Activated naive CD4-positive, alpha-beta T cell treated with anti-CD3 and anti-CD28 coated beads for 36 hours (primary cell): ENCODE results near the gene SLC25A11. TPM values are rescaled to one million over a fixed set of nuclear protein-coding genes. Genes with fewer than 3 reads are reported as not detected.

ENCODE experiments used
- CTCF ChIA-PET: fragments of 350-600 bp; sonication (Branson Sonifier 250); formaldehyde crosslinking; loops from one replicate; lab custom pipeline; 2021; ENCODE audit warnings: antibody characterized with exemption; lab: Charles Lee
- DNase-seq: peaks from one replicate; pipeline ENCODE4 v3.0.0-alpha.2; 2020
- H3K27ac Mint-ChIP-seq: one replicate; pipeline ENCODE4 v1.8.0; 2021; ENCODE audit warnings: mild to moderate bottlenecking, mixed read lengths
- H3K27me3 Mint-ChIP-seq: one replicate; pipeline ENCODE4 v1.8.0; 2021; ENCODE audit warnings: low read depth, mixed read lengths
- H3K36me3 Mint-ChIP-seq: one replicate; pipeline ENCODE4 v1.8.0; 2021; ENCODE audit warnings: low read depth, mixed read lengths
- H3K4me1 Mint-ChIP-seq: one replicate; pipeline ENCODE4 v1.8.0; 2021; ENCODE audit warnings: low read depth, mixed read lengths
- H3K4me3 Mint-ChIP-seq: one replicate; pipeline ENCODE4 v1.8.0; 2021; ENCODE audit warnings: mild to moderate bottlenecking, moderate library complexity, mixed read lengths
- H3K9me3 Mint-ChIP-seq: one replicate; pipeline ENCODE4 v1.8.0; 2021; ENCODE audit warnings: mixed read lengths
- intact Hi-C: fragments of 100-400 bp; cut with micrococcal nuclease; formaldehyde crosslinking; loops from one replicate; pipeline ENCODE4 v1.15.1; 2023
- total RNA-seq, 2 experiments: library from RNA; stranded (reverse); gene quantifications; one replicate each; pipeline ENCODE4 v1.2.3, GENCODE V29; 2021

The SLC25A11 gene
- 10 to 100 TPM; 63.8 to 65.2 TPM for total RNA-seq

- DNase-seq = peak; percentile 98
- Mint-ChIP-seq H3K27ac (peak within 1 kb of the TSS; percentile 99), H3K4me3 (peak within 1 kb of the TSS; percentile 94), H3K4me1 (peaks cover 56% of the 10 kb centered on the region), H3K9me3 (no peaks in the 10 kb centered on the region), H3K36me3 (peaks cover 62% of the 10 kb centered on the region), H3K27me3 (no peaks in the 10 kb centered on the region)
- CTCF ChIA-PET = interaction anchor here (0.7 to 2.8 kb wide), 6 partner anchors 12 to 150 kb away, joined by 3 to 15 read pairs (median 4); partner anchors contain the start of genes C17orf107 and SPAG7
- intact Hi-C loops = loop anchor here (1.0 to 10.0 kb wide), 11 partner anchors 8 to 975 kb away; partner anchors contain the start of genes ARRB2, ATP2A3, C17orf107 and CAMTA2
Observed at GRCh38 chr17:4939796-4940554, at the start of gene SLC25A11, which contains the start of gene RNF167. SLC25A11 (minus strand) TSS chr17:4940046; CDS start chr17:4939910, 136 bp downstream. RNF167 (plus strand) TSS chr17:4940268; CDS start chr17:4940910, 642 bp downstream.

- DNase-seq = no peak
- Mint-ChIP-seq H3K4me1 (peaks cover 29% of the 10 kb centered on the region), H3K4me3 (peak overlapping the region; percentile 88), H3K36me3 (peaks cover 3% of the 10 kb centered on the region), H3K27me3 (no peaks in the 10 kb centered on the region), H3K9me3 (no peaks in the 10 kb centered on the region), H3K27ac (peak overlapping the region; percentile 92)
- CTCF ChIA-PET = interaction anchor here (0.6 to 2.0 kb wide), 7 partner anchors 10 to 250 kb away, joined by 3 to 6 read pairs (median 4); partner anchors contain the start of genes CHRNE, INCA1, KIF1C and SPAG7
- intact Hi-C loops = loop anchor here (1.0 kb wide), 4 partner anchors 21 to 79 kb away; partner anchors contain the start of genes RNF167, SLC25A11 and SPAG7
Observed at GRCh38 chr17:4987767-4988567, 48.1 kb upstream of the SLC25A11 start.

DNA sequence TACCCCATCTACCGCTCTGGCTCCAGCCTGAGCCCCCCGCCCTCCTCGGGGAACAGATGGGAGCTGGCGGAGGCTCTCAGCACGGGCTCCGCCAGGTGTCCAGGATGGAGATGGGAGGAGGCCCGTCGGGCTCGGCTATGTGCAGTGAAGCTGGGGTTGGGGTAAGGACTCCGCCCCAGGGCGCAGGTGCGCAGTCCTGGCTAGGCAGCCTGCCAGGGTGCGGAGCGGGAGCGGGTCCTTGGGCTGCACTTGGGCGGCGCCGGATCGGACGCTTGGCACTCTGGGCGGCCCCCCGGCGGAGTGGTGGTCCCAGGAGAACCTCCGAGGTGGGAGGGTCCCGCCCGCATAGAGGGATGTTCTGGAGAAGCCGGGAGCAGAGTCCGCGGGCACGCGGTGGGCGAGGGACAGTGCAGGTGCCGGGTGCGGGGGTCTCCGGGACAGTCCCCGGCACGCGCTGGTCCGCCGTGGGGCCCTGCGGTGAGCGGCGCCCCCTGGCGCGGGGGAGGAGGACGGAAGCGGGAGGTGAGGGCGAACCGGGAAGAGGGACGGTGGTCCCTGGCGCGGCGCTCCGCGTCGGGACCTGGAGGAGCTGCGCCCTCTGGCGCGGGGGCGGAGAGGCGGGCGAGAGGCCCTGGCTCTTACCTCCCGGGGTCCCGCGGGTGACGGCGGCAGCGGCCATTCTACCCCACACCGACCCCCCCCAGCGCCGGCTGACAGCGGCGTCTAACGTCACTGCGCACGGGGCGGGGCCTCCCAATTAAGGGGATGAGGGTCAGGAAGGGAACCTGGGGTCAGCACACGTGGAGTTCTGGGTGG lies 47.3 kb upstream of the SLC25A11 start, which contains the start of gene CAMTA2:
Gene CAMTA2, minus strand, starts transcription at position 725 of the 816 bp plus-strand sequence. CDS start 1,453 bp downstream, outside the sequence.
- Mint-ChIP-seq H3K36me3 (peaks cover 6% of the 10 kb centered on the region), H3K4me3 (peak within 1 kb of the TSS; percentile 88), H3K27me3 (no peaks in the 10 kb centered on the region), H3K4me1 (peaks cover 29% of the 10 kb centered on the region), H3K9me3 (no peaks in the 10 kb centered on the region), H3K27ac (peak within 1 kb of the TSS; percentile 92)
- intact Hi-C loops = loop anchor here (1.0 kb wide), 2 partner anchors 20 to 47 kb away; partner anchors contain the start of genes RNF167, SLC25A11 and SPAG7
- DNase-seq = peak; percentile 87
- CTCF ChIA-PET = interaction anchor here (0.6 to 1.8 kb wide), 8 partner anchors 10 to 251 kb away, joined by 3 to 7 read pairs (median 4); partner anchors contain the start of genes INCA1, KIF1C and SPAG7

GRCh38 chr17:4986403-4986802 lies 46.6 kb upstream of the SLC25A11 start:
- intact Hi-C loops = no loop called here
- Mint-ChIP-seq H3K27ac (peak overlapping the region; percentile 86), H3K4me1 (peaks cover 30% of the 10 kb centered on the region)

GRCh38 chr17:4982305-4982704 lies 42.5 kb upstream of the SLC25A11 start:
- Mint-ChIP-seq H3K9me3 (no peaks in the 10 kb centered on the region), H3K36me3 (peaks cover 24% of the 10 kb centered on the region), H3K27ac (no peak overlapping the region), H3K27me3 (no peaks in the 10 kb centered on the region), H3K4me1 (peaks cover 33% of the 10 kb centered on the region), H3K4me3 (no peak overlapping the region)
- DNase-seq = no peak
- CTCF ChIA-PET = interaction anchor here (1.4 kb wide), 1 partner anchor 79 kb away, joined by 4 read pairs; no protein-coding TSS in a partner anchor
- intact Hi-C loops = loop anchor here (5.0 kb wide), 1 partner anchor 35 kb away; no protein-coding TSS in a partner anchor

More at GRCh38 chr17:4986403-4986802, 46.6 kb upstream of the SLC25A11 start:
- peaks cover 8% of the 10 kb centered on the region for H3K36me3 Mint-ChIP-seq
- H3K9me3 Mint-ChIP-seq = no peaks in the 10 kb centered on the region
- peak overlapping the region; percentile 88 for H3K4me3 Mint-ChIP-seq
- no peak for DNase-seq
- CTCF ChIA-PET = interaction anchor here (1.3 to 1.8 kb wide), 6 partner anchors 11 to 81 kb away, joined by 3 to 7 read pairs (median 5); partner anchors contain the start of genes INCA1 and KIF1C
- H3K27me3 Mint-ChIP-seq = no peaks in the 10 kb centered on the region

GRCh38 chr17:4980644-4981216 lies 40.9 kb upstream of the SLC25A11 start:
- CTCF ChIA-PET = interaction anchor here (0.7 to 3.5 kb wide), 9 partner anchors 9 to 916 kb away, joined by 3 to 27 read pairs (median 5); partner anchors contain the start of gene SPAG7
- Mint-ChIP-seq H3K36me3 (peaks cover 27% of the 10 kb centered on the region), H3K9me3 (no peaks in the 10 kb centered on the region), H3K27me3 (no peaks in the 10 kb centered on the region), H3K27ac (peak overlapping the region; percentile 67), H3K4me3 (no peak overlapping the region), H3K4me1 (peaks cover 23% of the 10 kb centered on the region)
- intact Hi-C loops = loop anchor here (1.0 to 5.0 kb wide), 2 partner anchors 37 to 82 kb away; no protein-coding TSS in a partner anchor
- peak; percentile 62 for DNase-seq

GRCh38 chr17:4978726-4979125 lies 38.9 kb upstream of the SLC25A11 start:
- no peak for DNase-seq
- CTCF ChIA-PET = interaction anchor here (3.5 kb wide), 1 partner anchor 84 kb away, joined by 27 read pairs; no protein-coding TSS in a partner anchor
- intact Hi-C loops = no loop called here
- no peak overlapping the region for H3K27ac Mint-ChIP-seq
- H3K9me3 Mint-ChIP-seq = no peaks in the 10 kb centered on the region
- no peaks in the 10 kb centered on the region for H3K27me3 Mint-ChIP-seq
- H3K36me3 Mint-ChIP-seq = peaks cover 28% of the 10 kb centered on the region
- H3K4me1 Mint-ChIP-seq = peaks cover 19% of the 10 kb centered on the region
- no peak overlapping the region for H3K4me3 Mint-ChIP-seq

DNA sequence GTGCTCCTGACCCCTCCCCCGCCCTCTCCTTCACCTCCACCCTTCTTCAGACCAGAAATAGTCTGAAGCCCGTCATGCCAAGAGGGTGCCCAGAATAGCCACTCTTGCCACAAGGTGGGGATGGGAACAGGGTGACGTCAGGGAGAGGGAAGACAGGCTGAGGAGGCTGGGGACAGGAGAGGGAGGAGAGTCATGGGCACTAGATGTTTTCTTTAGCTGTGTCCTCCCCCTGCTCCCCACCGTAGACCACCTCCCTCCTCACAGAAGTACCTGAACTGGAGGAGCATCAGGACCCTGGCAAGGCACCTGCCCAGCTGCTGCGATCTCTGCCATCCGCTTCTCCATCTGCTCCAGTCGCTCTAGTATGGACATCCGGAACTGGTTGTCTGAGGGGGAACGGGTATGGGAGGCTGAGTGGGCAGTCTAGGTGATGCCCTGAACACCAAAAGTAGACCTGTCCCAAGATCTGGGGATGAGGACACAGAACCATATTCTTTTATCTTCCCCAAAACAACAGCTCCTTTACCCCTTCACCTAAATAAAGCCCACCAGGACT lies 34.3 kb upstream of the SLC25A11 start:
- CTCF ChIA-PET = no interaction called here
- intact Hi-C loops = no loop called here
- Mint-ChIP-seq H3K27me3 (no peaks in the 10 kb centered on the region), H3K9me3 (no peaks in the 10 kb centered on the region), H3K4me3 (no peak overlapping the region), H3K4me1 (peaks cover 20% of the 10 kb centered on the region), H3K36me3 (peaks cover 22% of the 10 kb centered on the region), H3K27ac (no peak overlapping the region)
- no peak for DNase-seq

- CTCF ChIA-PET = interaction anchor here (0.8 kb wide), 1 partner anchor 15 kb away, joined by 3 read pairs; no protein-coding TSS in a partner anchor
- Mint-ChIP-seq H3K27ac (no peak overlapping the region), H3K36me3 (peaks cover 22% of the 10 kb centered on the region), H3K9me3 (no peaks in the 10 kb centered on the region), H3K27me3 (no peaks in the 10 kb centered on the region), H3K4me3 (no peak overlapping the region), H3K4me1 (peaks cover 26% of the 10 kb centered on the region)
- intact Hi-C loops = no loop called here
- DNase-seq = no peak
Observed at GRCh38 chr17:4973256-4974114, 33.6 kb upstream of the SLC25A11 start.

DNA sequence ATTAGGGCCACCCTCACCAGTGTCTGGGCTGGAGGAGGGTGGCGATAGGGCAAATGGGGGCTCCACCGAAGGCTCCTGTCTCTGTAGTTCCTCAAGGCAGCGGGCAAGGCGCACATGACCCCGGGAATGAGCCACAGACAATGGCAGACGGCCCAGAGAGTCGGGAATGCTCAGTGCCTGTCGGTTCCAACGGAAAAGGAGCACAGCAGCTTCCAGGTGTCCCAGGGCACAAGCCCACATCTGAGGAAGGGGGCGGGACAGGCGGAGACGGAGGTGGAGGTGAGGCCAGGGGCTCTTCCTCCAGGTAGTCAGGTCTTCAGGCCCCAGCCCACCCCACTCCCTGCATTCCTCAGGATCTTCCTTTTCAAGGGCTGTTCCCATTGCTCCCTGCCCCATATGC lies 32.9 kb upstream of the SLC25A11 start:
- Mint-ChIP-seq H3K9me3 (no peaks in the 10 kb centered on the region), H3K27me3 (no peaks in the 10 kb centered on the region), H3K4me1 (peaks cover 26% of the 10 kb centered on the region), H3K27ac (no peak overlapping the region), H3K4me3 (no peak overlapping the region), H3K36me3 (peaks cover 20% of the 10 kb centered on the region)
- DNase-seq = no peak
- CTCF ChIA-PET = interaction anchor here (0.8 kb wide), 1 partner anchor 16 kb away, joined by 3 read pairs; no protein-coding TSS in a partner anchor
- intact Hi-C loops = no loop called here
